AG04449 (cell line): ENCODE results near the gene VPS45.

Experiments used
- CTCF ChIA-PET: fragments of 350-600 bp; formaldehyde crosslinking; extraction: SDS; loops from one replicate; lab custom pipeline; 2021; ENCODE audit warnings: antibody characterized with exemption; lab: Yijun Ruan, JAX
- POLR2A ChIA-PET: fragments of 400-600, 350-600 bp; formaldehyde crosslinking; extraction: SDS; loops from one replicate; lab custom pipeline; 2020; ENCODE audit warnings: antibody characterized with exemption, inconsistent platforms; lab: Yijun Ruan, JAX
- DNase-seq: peaks from one replicate; pipeline ENCODE4 v3.0.0-alpha.2; 2010; ENCODE audit warnings: low read depth, low spot score
- H3K4me3 ChIP-seq: 2 replicates; pipeline ENCODE4 v1.5.1; 2011; ENCODE audit warnings: low read depth, mild to moderate bottlenecking, control low read depth, low read length
- CTCF ChIP-seq: IDR thresholded peaks from one replicate; pipeline ENCODE4 v1.5.1; 2011; ENCODE audit warnings: mild to moderate bottlenecking, moderate library complexity, low read length, control low read depth, inconsistent platforms; ENCODE audit not compliant: insufficient read depth; ENCODE audit errors: missing control alignments

VPS45 gene

GRCh38 chr1:150161747-150162581 is 94.4 kb downstream of the VPS45 start:
- CTCF ChIA-PET, result interaction anchor here (1.2 to 19.0 kb wide), 10 partner anchors 10 to 200 kb away, joined by 3 to 486 read pairs (median 12); partner anchors contain the start of genes PLEKHO1 and VPS45
- peak; percentile 1 for TF ChIP-seq CTCF
- POLR2A ChIA-PET, result interaction anchor here (1.3 to 3.2 kb wide), 3 partner anchors 11 to 276 kb away, joined by 3 to 64 read pairs (median 7); partner anchors contain the start of gene PLEKHO1
- no peak overlapping the region; the same call in 1 of the 2 replicates for H3K4me3 ChIP-seq
- no peak for DNase-seq

- no peak for DNase-seq
- POLR2A ChIA-PET, result interaction anchor here (0.8 to 3.2 kb wide), 4 partner anchors 11 to 276 kb away, joined by 3 to 64 read pairs (median 6); partner anchors contain the start of gene PLEKHO1
- TF ChIP-seq CTCF, result no peak
- CTCF ChIA-PET, result interaction anchor here (1.2 to 19.0 kb wide), 9 partner anchors 10 to 201 kb away, joined by 3 to 486 read pairs (median 16); partner anchors contain the start of genes PLEKHO1 and VPS45
- H3K4me3 ChIP-seq, result peak overlapping the region; percentile 29; the same call in 1 of the 2 replicates
These were observed 94.9 kb downstream of the VPS45 start for GRCh38 chr1:150162582-150162861.

- no peak for TF ChIP-seq CTCF
- peak overlapping the region; percentile 29; the same call in 1 of the 2 replicates for H3K4me3 ChIP-seq
- ChIA-PET CTCF (interaction anchor here (1.1 to 19.0 kb wide), 8 partner anchors 11 to 201 kb away, joined by 3 to 486 read pairs (median 29); partner anchors contain the start of gene VPS45), POLR2A (interaction anchor here (0.8 to 3.2 kb wide), 3 partner anchors 12 to 275 kb away, joined by 4 to 64 read pairs (median 7); partner anchors contain the start of gene PLEKHO1)
- peak; percentile 99 for DNase-seq
These were observed 95.5 kb downstream of the VPS45 start for GRCh38 chr1:150162862-150163706.

- CTCF ChIA-PET, result interaction anchor here (1.1 to 19.0 kb wide), 10 partner anchors 10 to 98 kb away, joined by 3 to 486 read pairs (median 18); partner anchors contain the start of gene VPS45
- TF ChIP-seq CTCF, result no peak
- POLR2A ChIA-PET, result no interaction called here
- H3K4me3 ChIP-seq, result no peak overlapping the region
- DNase-seq, result no peak
These were observed 96.6 kb downstream of the VPS45 start for GRCh38 chr1:150164224-150164623.

- no peak for TF ChIP-seq CTCF
- DNase-seq, result no peak
- H3K4me3 ChIP-seq, result no peak overlapping the region
- CTCF ChIA-PET, result interaction anchor here (1.1 to 19.0 kb wide), 13 partner anchors 9 to 203 kb away, joined by 3 to 486 read pairs (median 9); partner anchors contain the start of gene VPS45
- POLR2A ChIA-PET, result no interaction called here
These were observed 97.2 kb downstream of the VPS45 start for GRCh38 chr1:150164779-150165178.
